A673 (cell line): ENCODE measurements around the gene C3orf18. TPM values are rescaled to one million over a fixed set of nuclear protein-coding genes. Genes with fewer than 3 reads are reported as not detected.

Experiments used
- BruUV-seq: library from RNA; stranded (reverse); fragments of 400-500 nt; replicated peaks from 2 replicates; lab custom pipeline; 2021; lab: Mats Ljungman, UMichigan
- CTCF ChIA-PET: fragments of 300-600 bp; sonication (Branson Sonifier 250); formaldehyde crosslinking; loops from one replicate; lab custom pipeline; 2022; ENCODE audit warnings: antibody characterized with exemption; lab: Charles Lee
- POLR2A ChIA-PET: fragments of 300-600 bp; sonication (Branson Sonifier 250); formaldehyde crosslinking; loops from one replicate; lab custom pipeline; 2022; ENCODE audit warnings: antibody characterized with exemption; ENCODE audit not compliant: low non-redundant PET; lab: Charles Lee
- DNase-seq: peaks from one replicate; pipeline ENCODE4 v3.0.0-alpha.2; 2015; ENCODE audit warnings: low spot score
- H3K27ac ChIP-seq: fragments of 200-600 bp; sonication (generic); 2 replicates; pipeline ENCODE4 v1.5.1; 2016; ENCODE audit warnings: mixed run types, low read depth, mild to moderate bottlenecking, mixed read lengths, antibody characterized with exemption, low read length; ENCODE audit not compliant: poor library complexity, severe bottlenecking
- H3K27me3 ChIP-seq: fragments of 200-600 bp; sonication (generic); replicated peaks from 2 replicates; pipeline ENCODE4 v1.6.1; 2017; ENCODE audit warnings: mixed run types, low read depth, mild to moderate bottlenecking, mixed read lengths, antibody characterized with exemption, low read length; ENCODE audit not compliant: insufficient read depth, poor library complexity
- H3K36me3 ChIP-seq: fragments of 200-600 bp; sonication (generic); 2 replicates; pipeline ENCODE4 v1.6.1; 2016; ENCODE audit warnings: mixed run types, mild to moderate bottlenecking, mixed read lengths, antibody characterized with exemption, low read length; ENCODE audit not compliant: insufficient read depth, poor library complexity, severe bottlenecking
- H3K4me1 ChIP-seq: fragments of 200-600 bp; sonication (generic); 2 replicates; pipeline ENCODE4 v1.6.1; 2017; ENCODE audit warnings: mixed run types, mild to moderate bottlenecking, mixed read lengths, antibody characterized with exemption, low read length; ENCODE audit not compliant: insufficient read depth, poor library complexity, severe bottlenecking
- H3K4me3 ChIP-seq: fragments of 200-600 bp; sonication (generic); 2 replicates; pipeline ENCODE4 v1.5.1; 2016; ENCODE audit warnings: low read depth, mixed run types, mild to moderate bottlenecking, mixed read lengths, low read length; ENCODE audit not compliant: poor library complexity, severe bottlenecking
- H3K9me3 ChIP-seq: fragments of 200-600 bp; sonication (generic); 2 replicates; pipeline ENCODE4 v1.6.1; 2016; ENCODE audit warnings: mixed run types, low read depth, mild to moderate bottlenecking, mixed read lengths, antibody characterized with exemption, low read length; ENCODE audit not compliant: poor library complexity, severe bottlenecking
- CTCF ChIP-seq: fragments of 300-800, 200-600 bp; sonication (generic); conservative IDR thresholded peaks from 2 replicates; pipeline ENCODE4 v1.5.1; 2017; ENCODE audit warnings: low read depth, mild to moderate bottlenecking, antibody characterized with exemption, low read length, moderate library complexity, mixed read lengths
- EZH2 ChIP-seq: fragments of 200-600 bp; sonication (generic); IDR thresholded peaks from 2 replicates; pipeline ENCODE4 v1.6.1; 2017; ENCODE audit warnings: borderline replicate concordance, low read depth, mild to moderate bottlenecking, mixed read lengths, antibody characterized with exemption, low read length; ENCODE audit not compliant: poor library complexity, severe bottlenecking
- intact Hi-C: fragments of 100-400 bp; cut with micrococcal nuclease; formaldehyde crosslinking; loops from one replicate; pipeline ENCODE4 v1.10.0; 2022; ENCODE audit not compliant: unreplicated experiment
- total RNA-seq: library from RNA; stranded (reverse); gene quantifications from 2 replicates; pipeline ENCODE4 v1.2.3, GENCODE V29; 2021

C3orf18 gene
- total RNA-seq, 1 experiment from 2014 or later = 1.5 TPM

DNA sequence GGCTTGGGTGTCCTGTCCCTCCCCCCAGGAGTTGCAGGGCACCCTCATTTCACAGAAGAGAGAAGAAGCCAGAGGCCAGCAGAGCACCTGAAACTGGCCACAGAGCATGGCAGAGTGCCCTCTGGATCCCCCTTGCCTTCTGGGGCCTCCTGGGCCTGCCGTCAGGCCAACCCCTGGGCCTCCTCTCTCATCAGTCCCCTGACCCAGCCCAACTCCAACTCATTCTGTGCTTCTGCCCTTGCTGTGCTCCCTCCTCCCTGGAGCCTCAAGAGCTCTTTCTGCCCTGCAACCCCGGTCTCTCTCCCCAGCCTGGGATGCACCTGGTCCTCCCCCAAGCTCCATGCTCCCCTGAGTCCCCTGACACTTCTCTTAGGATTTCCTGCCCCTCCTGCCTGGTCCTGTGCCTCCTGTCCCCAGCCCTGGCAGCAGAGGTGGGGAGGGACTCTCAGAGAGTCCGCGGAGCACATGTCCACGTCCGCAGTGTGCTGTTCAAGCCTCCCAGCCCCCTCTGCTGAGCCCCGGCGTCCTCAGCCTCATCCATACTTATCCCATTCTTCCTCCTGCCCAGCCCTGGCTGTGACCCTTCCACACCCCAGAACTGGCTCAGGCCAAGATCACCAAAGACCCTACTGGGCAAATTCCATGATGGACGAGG lies 33.6 kb downstream of the C3orf18 start:
- Histone ChIP-seq H3K4me1 (no peaks in the 10 kb centered on the region), H3K9me3 (no peaks in the 10 kb centered on the region), H3K27me3 (peaks cover 4% of the 10 kb centered on the region), H3K27ac (no peak overlapping the region), H3K36me3 (no peaks in the 10 kb centered on the region), H3K4me3 (no peak overlapping the region)
- POLR2A ChIA-PET = no interaction called here
- DNase-seq = no peak
- BruUV-seq = no TSS peak
- CTCF ChIA-PET = no interaction called here
- intact Hi-C loops = no loop called here
- no peak for TF ChIP-seq EZH2
- TF ChIP-seq CTCF = no peak

DNA sequence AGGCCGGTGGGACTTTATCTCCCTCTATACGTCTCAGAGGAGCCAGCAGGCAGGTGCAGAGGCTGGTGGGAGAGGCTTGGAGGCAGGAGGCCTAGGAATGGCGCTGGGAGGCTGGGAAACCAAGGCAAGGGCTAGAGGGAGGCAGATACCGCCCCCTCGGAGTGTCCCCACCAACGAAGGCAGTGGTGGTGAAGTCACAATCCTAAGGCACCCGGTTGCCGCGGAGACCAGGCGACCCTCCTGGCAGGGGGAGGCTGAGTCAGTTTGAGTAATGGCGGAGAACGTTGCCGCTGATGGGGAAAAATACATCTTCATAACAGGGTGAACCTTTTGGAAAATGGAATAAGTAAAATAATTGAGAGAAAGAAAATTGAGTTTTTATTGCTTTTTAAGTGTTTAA lies 34.2 kb downstream of the C3orf18 start:
- Histone ChIP-seq H3K27ac (no peak overlapping the region), H3K9me3 (no peaks in the 10 kb centered on the region), H3K27me3 (peaks cover 4% of the 10 kb centered on the region), H3K4me3 (no peak overlapping the region), H3K36me3 (no peaks in the 10 kb centered on the region), H3K4me1 (no peaks in the 10 kb centered on the region)
- ChIA-PET CTCF (no interaction called here), POLR2A (no interaction called here)
- no peak for TF ChIP-seq CTCF
- no peak for TF ChIP-seq EZH2
- BruUV-seq = no TSS peak
- intact Hi-C loops = no loop called here
- DNase-seq = no peak

DNA sequence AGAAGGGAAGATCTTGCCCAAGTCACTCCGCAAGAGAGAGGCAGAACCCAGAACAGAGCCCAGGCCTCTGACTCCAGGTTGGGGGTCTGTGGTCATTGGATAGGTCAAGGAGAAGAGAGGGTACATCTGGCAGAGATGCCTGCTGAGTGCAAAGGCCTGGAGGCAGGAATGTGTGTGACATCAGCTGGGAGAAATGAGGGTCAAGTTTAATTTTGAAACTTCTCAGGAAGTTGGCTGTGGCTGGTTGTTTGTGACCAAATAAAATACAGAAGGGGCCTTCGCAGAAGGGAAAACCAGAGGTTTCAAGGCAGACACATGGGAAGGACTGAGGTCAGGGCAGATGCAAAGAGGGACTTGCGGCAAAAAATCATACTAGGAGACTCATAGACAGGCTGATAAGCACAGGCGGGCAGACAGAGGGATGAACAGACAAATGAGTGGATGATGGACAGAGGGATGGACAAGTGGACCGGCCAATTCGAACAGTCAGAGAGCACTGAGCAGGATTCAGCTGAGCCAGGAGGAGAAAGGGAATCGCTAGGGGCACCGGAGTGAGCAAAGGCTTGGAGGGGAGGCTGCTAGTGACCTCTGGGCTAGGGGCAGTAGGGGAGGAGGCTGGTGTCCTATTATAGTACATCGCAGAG lies 35.4 kb downstream of the C3orf18 start:
- H3K4me3 ChIP-seq = no peak overlapping the region
- H3K27ac ChIP-seq = no peak overlapping the region
- DNase-seq = no peak
- peaks cover 4% of the 10 kb centered on the region for H3K27me3 ChIP-seq
- intact Hi-C loops = no loop called here
- H3K4me1 ChIP-seq = no peaks in the 10 kb centered on the region
- CTCF ChIA-PET = no interaction called here
- no peaks in the 10 kb centered on the region for H3K36me3 ChIP-seq
- no peaks in the 10 kb centered on the region for H3K9me3 ChIP-seq
- TF ChIP-seq CTCF = no peak
- no peak for TF ChIP-seq EZH2
- POLR2A ChIA-PET = no interaction called here
- no TSS peak for BruUV-seq
